ENCODE data around the gene SGCA. TPM values are rescaled to one million over a fixed set of nuclear protein-coding genes. Genes with fewer than 3 reads are reported as not detected.

Gene SGCA
- polyA plus RNA-seq, 1 experiment = 0.21 TPM

DNA sequence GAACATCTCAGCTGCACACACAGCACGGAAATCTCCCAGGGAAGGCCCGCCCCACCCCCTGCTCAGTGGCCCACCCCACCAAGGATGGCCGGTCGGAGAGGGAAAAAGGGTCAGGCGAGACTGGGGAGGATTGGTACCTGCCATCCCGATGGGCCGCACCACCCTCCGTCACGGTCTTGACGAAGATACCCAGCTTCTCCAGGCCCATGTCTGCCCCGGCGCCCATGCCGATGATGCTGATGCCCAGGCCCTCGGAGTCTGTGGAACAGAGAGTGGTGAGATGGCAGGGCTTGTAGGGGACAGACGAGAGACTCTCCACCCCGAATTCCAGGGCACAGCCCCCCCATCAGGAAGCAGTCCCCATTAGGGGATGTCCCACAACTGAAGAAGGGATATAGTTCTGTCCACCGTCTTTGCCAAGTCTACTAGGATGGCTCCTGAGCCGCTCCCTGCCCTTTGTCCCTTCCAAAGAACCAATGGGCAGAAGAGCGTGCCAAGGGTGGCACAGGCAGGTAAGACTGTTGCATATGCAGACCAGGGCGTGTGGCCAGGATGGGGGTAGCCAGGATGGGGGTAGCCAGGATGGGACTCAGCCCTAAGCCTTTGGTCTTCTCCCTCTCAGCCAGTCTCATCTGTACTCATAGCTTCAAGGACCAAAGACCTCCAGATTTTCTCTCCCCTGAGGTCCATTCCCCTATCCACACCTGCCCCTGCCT, 22.2 kb upstream of the SGCA start:
- no peak for DNase-seq (ENCODE audit: low read depth, low spot score)
- Histone ChIP-seq H3K27me3 (ENCODE audit: control insufficient read depth, insufficient read depth, low read length) (no peaks in the 10 kb centered on the region), H3K4me3 (ENCODE audit: low read depth, low read length) (no peak overlapping the region), H3K27ac (ENCODE audit: low read depth, low read length) (no peak overlapping the region), H3K9me3 (ENCODE audit: control insufficient read depth, insufficient read depth, low read length) (peaks cover 6% of the 10 kb centered on the region)
- TF ChIP-seq, protein P1, sequence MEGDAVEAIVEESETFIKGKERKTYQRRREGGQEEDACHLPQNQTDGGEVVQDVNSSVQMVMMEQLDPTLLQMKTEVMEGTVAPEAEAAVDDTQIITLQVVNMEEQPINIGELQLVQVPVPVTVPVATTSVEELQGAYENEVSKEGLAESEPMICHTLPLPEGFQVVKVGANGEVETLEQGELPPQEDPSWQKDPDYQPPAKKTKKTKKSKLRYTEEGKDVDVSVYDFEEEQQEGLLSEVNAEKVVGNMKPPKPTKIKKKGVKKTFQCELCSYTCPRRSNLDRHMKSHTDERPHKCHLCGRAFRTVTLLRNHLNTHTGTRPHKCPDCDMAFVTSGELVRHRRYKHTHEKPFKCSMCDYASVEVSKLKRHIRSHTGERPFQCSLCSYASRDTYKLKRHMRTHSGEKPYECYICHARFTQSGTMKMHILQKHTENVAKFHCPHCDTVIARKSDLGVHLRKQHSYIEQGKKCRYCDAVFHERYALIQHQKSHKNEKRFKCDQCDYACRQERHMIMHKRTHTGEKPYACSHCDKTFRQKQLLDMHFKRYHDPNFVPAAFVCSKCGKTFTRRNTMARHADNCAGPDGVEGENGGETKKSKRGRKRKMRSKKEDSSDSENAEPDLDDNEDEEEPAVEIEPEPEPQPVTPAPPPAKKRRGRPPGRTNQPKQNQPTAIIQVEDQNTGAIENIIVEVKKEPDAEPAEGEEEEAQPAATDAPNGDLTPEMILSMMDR (IDR thresholded peaks at IDR 0.05; ENCODE audit: low read depth, low read length) = no peak
- CTCF ChIA-PET = no interaction called here
- POLR2A ChIA-PET = no interaction called here

DNA sequence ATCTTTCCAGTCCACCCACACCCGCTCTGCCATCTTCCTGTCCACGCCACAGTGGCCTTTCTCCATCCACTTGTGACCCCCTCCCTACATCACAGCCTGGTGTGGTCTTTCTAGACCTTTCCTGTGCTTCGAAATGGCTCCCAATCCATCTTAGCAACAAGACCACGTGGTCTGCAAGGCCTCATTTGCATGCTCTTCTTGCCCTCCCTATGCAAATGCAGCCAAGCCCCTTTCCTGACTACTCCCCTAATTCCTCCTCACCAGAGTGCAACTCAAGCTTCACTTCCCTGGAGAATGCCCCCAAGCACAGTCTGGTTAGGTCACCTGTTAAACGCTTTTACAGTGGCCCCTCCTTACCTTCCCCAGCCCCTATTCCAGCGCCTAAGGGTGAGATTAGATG, 21.4 kb upstream of the SGCA start:
- Histone ChIP-seq H3K27me3 (ENCODE audit: control insufficient read depth, insufficient read depth, low read length) (no peaks in the 10 kb centered on the region), H3K9me3 (ENCODE audit: control insufficient read depth, insufficient read depth, low read length) (peaks cover 6% of the 10 kb centered on the region), H3K27ac (ENCODE audit: low read depth, low read length) (no peak overlapping the region), H3K4me3 (ENCODE audit: low read depth, low read length) (no peak overlapping the region)
- DNase-seq (ENCODE audit: low read depth, low spot score) = no peak
- TF ChIP-seq, protein P1 (IDR thresholded peaks at IDR 0.05; ENCODE audit: low read depth, low read length) = no peak
- CTCF ChIA-PET = interaction anchor here (5.5 kb wide), 1 partner anchor 17 kb away, joined by 25 read pairs; no protein-coding TSS in a partner anchor
- POLR2A ChIA-PET = no interaction called here

DNA sequence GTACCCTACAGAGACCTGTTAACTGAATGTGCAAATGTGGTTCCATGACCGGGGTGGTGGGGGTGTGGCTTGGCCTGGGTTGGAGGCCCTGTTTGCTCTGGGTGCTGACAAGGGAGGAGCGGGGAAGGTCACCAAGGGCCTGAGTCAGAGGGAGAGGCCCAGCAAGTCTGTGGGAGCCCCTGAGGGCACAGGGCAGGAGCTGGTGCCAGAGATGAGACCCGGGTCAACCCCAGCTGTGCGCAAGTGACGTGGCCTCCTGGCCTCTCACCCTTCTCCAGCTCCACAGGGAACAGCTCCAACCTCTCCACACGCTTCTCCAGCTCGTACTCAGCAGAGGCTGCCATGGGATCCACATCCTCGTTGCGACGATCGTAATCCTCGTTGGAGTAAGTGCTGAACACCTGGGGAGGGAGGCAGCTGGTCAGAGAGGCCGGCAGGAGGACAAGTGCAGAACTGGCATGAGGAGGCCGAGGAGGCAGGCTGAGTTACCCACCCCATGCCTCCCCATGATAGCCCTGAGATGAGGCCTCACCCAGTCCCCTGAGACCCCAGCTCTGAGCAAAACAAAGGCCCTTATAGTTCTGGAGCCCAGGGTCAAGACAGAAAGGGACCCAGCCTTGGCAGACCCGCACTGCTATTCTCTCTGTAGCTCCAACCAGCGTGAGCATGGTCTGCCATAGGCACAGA, 20.8 kb upstream of the SGCA start:
- no peaks in the 10 kb centered on the region for H3K27me3 ChIP-seq (ENCODE audit: control insufficient read depth, insufficient read depth, low read length)
- DNase-seq (ENCODE audit: low read depth, low spot score) = no peak
- H3K27ac ChIP-seq (ENCODE audit: low read depth, low read length) = no peak overlapping the region
- 0 out of 2 replicates have a peak overlapping the region, but pooled peaks have one; percentile 2 for H3K4me3 ChIP-seq (ENCODE audit: low read depth, low read length)
- POLR2A ChIA-PET = no interaction called here
- TF ChIP-seq, protein P1 (IDR thresholded peaks at IDR 0.05; ENCODE audit: low read depth, low read length) = no peak
- peaks cover 5% of the 10 kb centered on the region for H3K9me3 ChIP-seq (ENCODE audit: control insufficient read depth, insufficient read depth, low read length)
- CTCF ChIA-PET = interaction anchor here (1.8 to 5.5 kb wide), 2 partner anchors 17 to 51 kb away, joined by 6 to 25 read pairs; no protein-coding TSS in a partner anchor

DNA sequence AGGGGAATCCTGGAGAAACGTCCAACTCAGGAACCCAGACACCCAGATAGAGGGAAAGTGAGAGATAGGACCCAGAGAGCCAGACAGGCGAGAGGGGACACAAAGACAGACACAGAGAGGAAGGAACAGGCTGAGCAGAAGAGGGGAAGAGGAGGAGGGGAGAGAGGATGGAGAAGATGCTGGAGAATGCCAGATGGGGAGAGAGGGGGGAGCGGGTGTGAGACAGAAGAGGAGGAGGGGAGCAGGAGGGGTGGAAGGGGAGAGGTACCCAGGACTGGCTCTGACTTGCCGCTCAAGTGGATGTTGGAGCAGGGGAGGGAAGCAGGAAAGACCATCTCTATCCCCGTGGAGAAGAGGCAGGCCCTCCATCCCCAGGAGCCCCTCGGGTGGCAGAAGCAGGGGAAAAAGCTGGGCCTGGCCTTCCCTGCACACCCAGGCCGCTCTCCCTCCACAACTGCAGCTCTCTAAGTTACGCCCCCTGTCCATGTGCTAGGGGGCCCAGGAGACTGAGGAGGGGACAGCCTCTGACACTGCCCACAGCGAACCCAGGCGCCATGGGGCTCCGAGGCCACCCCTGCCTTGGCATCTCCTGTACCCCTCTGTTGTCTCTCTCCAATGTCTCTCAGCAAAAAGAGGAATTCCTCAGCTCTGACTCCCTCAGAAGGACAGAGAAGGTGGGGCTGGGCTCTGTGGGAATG, 20.1 kb upstream of the SGCA start:
- no peak for DNase-seq (ENCODE audit: low read depth, low spot score)
- peak overlapping the region; percentile 79 for H3K4me3 ChIP-seq (ENCODE audit: low read depth, low read length)
- H3K27ac ChIP-seq (ENCODE audit: low read depth, low read length) = no peak overlapping the region
- no peaks in the 10 kb centered on the region for H3K27me3 ChIP-seq (ENCODE audit: control insufficient read depth, insufficient read depth, low read length)
- H3K9me3 ChIP-seq (ENCODE audit: control insufficient read depth, insufficient read depth, low read length) = no peaks in the 10 kb centered on the region; the same call in 1 of the 2 replicates
- CTCF ChIA-PET = interaction anchor here (0.8 to 5.5 kb wide), 3 partner anchors 16 to 152 kb away, joined by 6 to 25 read pairs (median 9); no protein-coding TSS in a partner anchor
- TF ChIP-seq, protein P1 (IDR thresholded peaks at IDR 0.05; ENCODE audit: low read depth, low read length) = no peak
- POLR2A ChIA-PET = interaction anchor here (1.3 kb wide), 1 partner anchor 56 kb away, joined by 5 read pairs; the partner anchor contains the start of gene COL1A1
